T47D (cell line): Measurements from ENCODE around the gene LINC01488.

Experiments used
- DNase-seq, 2 experiments: peaks; one replicate each; pipeline versions ENCODE4 v3.0.0 to v3.0.0-alpha.2; 2011 to 2012; ENCODE audit warnings: low read depth in 1 of 2, low spot score in 1 of 2
- JUND ChIP-seq: IDR thresholded peaks from 2 replicates; pipeline ENCODE4 v1.6.1; 2012; ENCODE audit warnings: low read depth
- in situ Hi-C: cut with HindIII; loops from 2 replicates; pipeline ENCODE4 v1.10.0; 2016; ENCODE audit warnings: low sequenced_read_pairs, low pct_unique_long_range_greater_than_20kb

Gene LINC01488

DNA sequence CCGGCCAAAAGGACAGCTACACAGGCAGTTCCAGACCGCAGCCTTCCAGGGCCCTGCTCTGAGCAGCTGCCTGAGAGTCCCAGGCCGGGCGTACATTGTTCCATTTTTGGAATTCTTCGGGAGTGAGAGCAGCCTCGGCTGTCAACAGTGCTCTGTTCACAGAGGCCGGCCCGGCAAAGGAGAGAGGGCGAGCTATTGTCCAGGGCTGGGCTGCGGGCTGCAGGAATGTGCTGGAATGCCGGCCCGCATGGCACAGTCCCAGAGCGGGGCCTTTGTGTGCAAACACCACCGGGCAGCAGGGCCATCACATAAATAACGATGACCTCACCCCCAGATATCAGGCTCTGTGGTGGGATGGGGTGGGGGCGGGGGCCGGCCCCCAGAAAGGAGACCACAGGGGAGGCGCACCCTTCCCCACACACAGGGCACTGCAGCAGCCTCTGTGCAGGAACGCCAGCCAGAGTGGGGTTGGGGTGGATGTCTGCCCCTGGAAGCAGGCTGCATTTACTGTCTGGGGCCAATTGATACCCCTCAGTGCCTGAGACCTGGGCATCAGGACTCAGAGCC is 15.8 kb downstream of the LINC01488 start:
- DNase-seq, result peak; percentile 82 to 90
- no peak for TF ChIP-seq JUND
- in situ Hi-C loops, result no loop called here

DNA sequence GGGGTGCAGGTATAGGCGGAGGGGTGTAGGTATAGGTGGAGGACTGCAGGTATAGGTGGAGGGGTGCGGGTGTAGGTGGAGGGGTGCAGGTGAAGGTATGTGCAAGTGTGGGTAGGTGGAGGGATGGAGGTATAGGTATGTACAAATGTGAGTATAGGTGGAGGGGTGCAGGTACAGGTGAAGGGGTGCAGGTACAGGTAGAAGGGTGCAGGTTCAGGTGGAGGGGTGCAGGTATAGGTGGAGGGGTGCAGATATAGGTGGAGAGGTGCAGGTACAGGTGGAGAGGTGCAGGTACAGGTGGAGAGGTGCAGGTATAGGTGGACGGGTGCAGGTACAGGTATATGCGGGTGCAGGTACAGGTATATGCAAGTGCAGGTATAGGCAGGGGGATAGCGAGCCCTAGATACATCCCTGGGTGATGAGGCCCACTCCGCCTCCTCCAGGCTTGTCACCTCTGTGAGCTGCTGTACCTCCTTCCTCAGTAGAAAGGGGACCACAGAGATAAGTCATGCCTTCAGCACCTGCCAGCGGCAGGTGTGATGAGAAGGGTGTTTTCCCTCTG is 17.2 kb downstream of the LINC01488 start:
- in situ Hi-C loops, result no loop called here

DNA sequence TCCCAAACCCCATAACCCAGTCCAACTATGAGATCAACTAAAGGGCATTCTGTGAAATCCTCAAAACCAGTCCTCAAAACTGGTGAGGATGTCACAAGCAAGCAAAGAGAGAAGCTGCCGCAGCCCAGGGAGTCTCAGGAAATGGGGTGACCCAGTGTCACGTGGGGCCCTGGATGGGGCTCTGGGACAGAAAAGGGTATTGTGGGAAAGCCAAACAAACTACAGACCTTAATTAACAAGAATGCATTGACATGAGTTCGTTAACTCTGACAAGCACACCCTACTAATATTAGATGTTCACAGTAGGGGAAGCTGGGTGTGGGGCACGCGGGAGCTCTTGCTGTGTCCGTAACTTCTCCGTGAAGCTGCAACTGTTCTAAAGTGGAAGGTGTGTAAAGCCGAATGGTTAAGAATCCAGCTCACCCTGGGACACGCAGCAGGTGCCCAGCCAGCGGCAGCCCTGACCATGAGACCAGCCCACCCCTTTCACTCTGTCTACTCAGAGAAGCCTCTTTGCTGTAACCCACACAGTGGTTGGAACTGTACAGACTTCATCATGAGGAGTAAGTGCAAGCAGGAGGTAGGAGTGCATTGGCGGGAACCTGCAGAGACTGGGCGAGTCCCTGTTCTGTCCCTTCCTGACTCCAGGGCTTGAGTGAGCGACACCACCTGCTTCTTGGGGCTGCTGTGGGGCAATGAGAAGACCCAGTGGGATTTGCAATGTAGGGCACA is 17.9 kb downstream of the LINC01488 start:
- in situ Hi-C loops, result no loop called here
- no peak for DNase-seq
- TF ChIP-seq JUND, result no peak

More for the DNA sequence above, 17.2 kb downstream of the LINC01488 start:
- TF ChIP-seq JUND, result no peak
- no peak for DNase-seq

DNA sequence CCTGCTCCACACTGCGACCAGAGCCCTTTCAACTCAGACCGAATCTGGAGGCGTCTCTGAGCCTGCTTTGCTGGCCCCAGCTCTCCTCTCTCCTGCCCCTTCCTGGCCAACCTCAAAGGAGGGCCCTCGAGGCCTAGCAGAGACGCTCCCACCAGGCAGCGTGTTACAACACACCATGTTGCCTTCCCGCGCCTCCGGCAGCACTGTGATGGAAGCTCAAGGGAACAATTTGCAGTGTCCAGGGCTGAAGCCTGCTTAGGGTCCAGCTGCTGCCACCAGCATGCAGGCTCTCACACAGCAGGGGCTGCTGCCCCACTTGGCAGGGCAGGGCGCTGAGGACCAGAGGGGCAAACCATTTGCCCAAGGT is 18.4 kb downstream of the LINC01488 start:
- in situ Hi-C loops, result no loop called here
- no peak for DNase-seq
- no peak for TF ChIP-seq JUND

DNA sequence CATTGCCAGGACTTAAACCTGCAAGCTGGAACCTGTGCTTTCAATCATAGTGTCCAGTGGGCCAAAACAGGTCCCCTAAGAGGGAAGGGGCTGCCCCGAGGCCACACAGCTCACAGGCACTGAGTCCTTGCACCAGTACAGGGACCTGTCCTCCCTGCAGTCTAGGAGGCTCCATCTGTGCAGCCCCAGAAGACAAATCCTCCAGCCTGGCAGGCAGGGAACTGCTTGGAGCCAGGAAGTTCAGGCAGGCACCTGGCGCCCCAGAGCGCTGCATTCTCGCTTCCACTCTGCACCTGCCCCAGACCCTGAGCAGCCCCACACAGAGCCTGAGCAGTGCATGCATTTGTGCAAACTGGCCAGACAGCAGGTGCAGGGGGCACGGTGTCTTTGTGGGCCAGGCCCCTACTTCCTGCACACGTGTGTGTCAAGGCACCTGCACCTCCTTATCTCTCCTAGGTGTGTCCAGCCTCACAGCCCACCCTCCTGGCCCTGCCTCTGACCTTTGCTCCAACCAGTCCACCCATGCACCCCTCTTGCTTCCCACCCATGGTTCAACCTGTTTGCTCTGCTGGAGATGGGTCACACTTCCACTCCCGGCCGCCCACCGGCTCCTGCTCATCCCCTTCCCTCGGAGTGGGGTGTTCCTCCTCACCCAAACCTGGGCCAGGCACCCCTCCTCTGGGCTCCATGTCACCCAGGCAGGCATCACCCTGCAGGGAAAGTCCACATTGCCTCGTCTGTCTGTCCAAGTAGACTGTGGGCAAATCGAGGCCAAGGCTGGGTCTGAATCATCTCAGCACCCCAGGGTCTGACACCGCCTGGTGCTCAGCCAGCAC is 19.0 kb downstream of the LINC01488 start:
- TF ChIP-seq JUND, result no peak
- no peak for DNase-seq
- in situ Hi-C loops, result no loop called here

DNA sequence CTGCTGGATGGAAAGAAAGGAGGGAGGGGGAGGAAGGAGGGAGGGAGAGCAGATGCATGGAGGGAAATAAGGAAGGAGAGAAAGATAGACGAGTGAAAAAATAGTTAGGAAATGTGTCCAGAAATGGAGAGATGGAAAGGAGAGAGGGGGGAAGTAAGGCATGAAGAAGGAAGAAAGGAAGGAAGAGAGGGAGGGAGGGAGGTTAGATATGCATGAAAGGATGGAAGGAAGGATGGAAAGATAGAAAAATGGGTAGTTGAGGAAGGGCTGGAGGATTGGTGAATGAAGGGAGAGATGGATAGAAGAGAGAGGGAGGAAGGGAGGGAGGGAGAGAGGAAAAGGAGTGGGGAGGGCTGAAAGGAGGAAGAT is 19.6 kb downstream of the LINC01488 start:
- in situ Hi-C loops, result no loop called here
- no peak for TF ChIP-seq JUND
- no peak for DNase-seq

DNA sequence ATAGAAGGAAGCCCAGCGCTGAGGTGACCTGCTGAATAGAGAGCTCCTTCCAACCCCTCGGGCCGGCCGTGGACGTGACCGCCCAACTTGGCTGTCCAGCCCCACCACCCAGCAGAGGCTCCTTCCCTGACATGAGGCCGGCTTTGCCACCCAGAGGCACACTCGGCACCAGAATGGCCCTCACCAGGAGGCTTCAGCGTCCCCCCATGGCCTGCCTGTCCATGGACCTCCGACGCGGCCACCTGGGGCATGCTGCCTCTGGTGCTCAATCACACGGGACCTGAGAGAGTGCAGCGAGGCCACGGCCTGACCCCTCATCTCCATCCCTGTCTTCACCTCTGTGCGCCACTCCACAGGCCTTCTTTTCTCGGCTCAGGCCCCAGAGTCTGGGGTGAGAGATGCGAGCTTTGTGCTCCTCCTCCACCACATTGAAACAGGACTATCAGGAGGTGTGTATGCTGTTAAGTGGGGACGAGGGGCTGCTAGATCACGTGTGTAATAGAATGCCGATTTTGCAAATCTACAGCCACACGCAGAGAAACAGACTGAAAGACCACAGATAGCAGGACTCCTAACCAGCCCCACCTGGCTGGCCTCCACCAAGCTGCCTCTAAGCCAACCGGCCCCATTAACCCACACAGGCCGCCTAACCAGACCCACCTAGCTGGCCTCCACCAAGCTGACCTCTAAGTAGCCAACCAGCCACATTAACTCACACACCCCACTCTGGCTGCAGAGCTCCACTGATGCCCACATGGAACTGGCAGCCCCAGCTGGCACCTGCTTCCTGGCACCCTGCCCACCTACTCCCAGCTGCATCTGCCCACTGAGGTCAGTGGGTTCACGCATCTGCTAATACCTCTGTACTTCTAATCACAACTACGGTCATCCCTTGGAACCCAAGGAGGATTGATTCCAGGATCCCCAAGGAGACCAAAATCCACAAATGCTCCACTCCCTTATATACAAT is 20.7 kb downstream of the LINC01488 start:
- DNase-seq, result no peak
- no peak for TF ChIP-seq JUND
- in situ Hi-C loops, result no loop called here

DNA sequence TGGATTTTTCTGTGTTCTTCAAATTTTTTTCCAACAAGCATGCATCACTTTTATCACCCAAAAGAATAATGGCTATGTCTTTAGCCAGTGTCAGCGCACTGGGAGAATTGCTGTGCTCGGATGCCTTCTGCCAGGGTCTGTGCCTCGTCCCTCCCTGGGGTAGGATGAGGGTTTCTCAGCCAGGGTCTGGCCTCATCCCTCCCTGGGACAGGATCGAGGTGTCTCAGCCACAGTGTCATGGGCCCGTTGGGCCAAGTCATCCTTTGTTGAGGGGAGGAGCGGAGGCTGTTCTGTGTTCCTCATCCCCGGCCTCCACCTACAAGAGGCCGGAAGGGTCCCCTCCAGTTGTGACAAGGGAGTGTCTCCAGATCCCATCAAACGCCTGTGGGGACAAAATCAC is 22.7 kb downstream of the LINC01488 start:
- DNase-seq, result no peak
- in situ Hi-C loops, result no loop called here
- TF ChIP-seq JUND, result no peak

DNA sequence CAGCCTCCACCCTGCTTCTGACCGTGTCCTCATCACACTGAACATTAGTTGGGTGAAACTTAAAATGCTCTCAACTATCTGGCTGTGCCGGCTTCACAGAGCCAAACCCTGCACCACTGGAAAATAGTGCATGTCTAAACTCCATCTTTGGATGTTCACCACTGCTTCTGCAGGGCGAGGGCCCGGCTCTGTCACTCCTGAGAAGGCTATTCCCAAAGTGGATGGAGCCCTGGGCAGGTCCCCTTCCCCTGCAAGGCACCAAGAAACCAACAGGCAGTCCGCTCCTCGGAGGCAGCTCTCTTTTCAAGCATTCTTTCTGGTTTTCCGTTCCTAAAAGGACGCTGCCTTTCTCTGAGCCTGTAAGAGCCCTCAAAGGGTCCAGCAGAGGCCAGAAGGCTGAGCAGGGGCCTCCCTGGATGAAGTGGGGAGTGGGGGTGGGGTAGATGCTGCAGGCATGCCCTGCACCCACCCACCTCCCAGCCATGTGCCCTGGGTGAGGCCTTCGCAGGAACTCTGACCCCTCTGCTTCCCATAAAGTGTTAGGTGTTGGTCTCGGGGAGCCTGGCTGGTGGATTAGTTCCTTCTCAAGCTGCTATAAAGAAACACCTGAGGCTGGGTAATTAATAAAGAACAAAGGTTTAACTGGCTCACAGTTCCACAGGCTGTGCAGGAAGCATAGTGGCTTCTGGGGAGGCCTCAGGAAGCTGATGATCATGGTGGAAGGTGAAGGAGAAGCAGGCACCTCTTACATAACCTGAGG is 23.3 kb downstream of the LINC01488 start:
- in situ Hi-C loops, result no loop called here
- TF ChIP-seq JUND, result no peak
- DNase-seq, result no peak

DNA sequence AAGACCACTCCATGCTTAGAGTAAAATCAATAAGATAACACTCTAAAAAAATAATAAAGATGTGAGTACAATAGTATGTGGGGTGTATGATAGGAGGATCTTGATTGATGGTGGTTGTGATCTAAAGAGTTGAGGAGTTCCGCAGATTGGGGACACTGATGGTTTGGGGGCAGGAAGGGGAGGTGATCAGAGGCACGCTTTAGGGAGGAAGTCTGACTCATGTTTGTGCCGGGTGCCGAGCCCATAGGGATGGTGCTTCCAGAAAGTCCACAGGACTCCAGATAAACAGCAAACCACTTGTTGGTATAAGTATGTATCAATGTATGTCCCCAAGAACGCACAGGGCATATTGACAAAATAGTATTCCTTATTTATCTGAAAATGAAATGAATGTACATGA is 27.5 kb downstream of the LINC01488 start:
- no peak for TF ChIP-seq JUND
- in situ Hi-C loops, result no loop called here

DNA sequence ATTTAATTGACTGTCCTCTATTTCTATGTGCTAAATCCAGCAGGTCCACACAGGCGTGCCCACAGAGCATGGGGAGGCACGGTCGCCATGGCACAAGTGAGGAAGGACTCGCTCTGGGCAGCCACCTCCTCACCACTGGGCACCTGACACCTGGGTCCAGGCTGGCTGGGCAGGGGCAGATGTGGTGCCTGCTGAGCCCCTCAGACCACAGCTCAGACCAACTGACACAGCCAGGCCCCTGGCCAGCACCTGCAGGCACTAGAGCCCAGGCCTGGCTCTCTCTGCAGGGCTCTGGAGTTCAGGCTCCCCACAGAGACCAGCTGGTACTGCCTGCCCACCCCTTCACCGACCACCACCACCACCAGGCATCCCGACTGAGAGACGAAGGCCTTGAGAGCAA is 27.9 kb downstream of the LINC01488 start:
- in situ Hi-C loops, result no loop called here
- no peak for DNase-seq
- no peak for TF ChIP-seq JUND

More for the DNA sequence above, 27.5 kb downstream of the LINC01488 start:
- DNase-seq, result no peak
